ENCODE data around the gene SYNPR. TPM values are rescaled to one million over a fixed set of nuclear protein-coding genes. Genes with fewer than 3 reads are reported as not detected.

SYNPR gene
- total RNA-seq, 1 donor = not detected

DNA sequence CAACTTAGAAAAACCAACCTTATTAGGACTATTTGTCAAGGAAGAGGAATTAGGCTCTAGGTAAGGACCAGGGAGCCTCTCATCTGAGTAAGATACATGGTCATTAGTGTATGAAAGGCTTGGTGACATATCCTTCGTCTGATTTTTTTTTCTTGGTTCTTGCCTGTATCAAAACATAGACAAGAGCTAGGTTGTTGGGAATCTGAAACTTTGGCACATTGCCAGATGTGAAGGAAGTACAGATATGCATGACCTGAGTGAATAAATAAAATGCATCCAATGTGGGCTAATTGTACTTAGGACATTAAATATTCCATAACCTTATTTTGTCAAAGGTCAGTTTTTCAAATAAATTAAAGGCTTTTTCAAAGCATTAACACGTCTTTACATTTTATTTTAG, 151.8 kb downstream of the SYNPR start:
- Histone ChIP-seq H3K27me3 (ENCODE audit: insufficient read depth, low read length) (no peaks in the 10 kb centered on the region), H3K79me2 (ENCODE audit: insufficient read depth, low read length) (no peaks in the 10 kb centered on the region), H3K4me3 (ENCODE audit: insufficient read depth, low read length) (no peak overlapping the region), H3K4me2 (ENCODE audit: insufficient read depth, low read length) (no peak overlapping the region), H3K4me1 (ENCODE audit: insufficient read depth, low read length) (no peaks in the 10 kb centered on the region), H4K20me1 (ENCODE audit: insufficient read depth, low read length) (no peaks in the 10 kb centered on the region), H3K9me3 (ENCODE audit: low read depth, low read length) (no peaks in the 10 kb centered on the region), H3K27ac (ENCODE audit: low read depth, low read length) (no peak overlapping the region), H3K36me3 (ENCODE audit: insufficient read depth, low read length) (no peaks in the 10 kb centered on the region), H2AFZ (ENCODE audit: low read length) (no peak overlapping the region)
- no peak for DNase-seq (ENCODE audit: insufficient read length, low spot score, missing footprints)
- TF ChIP-seq, protein P1, sequence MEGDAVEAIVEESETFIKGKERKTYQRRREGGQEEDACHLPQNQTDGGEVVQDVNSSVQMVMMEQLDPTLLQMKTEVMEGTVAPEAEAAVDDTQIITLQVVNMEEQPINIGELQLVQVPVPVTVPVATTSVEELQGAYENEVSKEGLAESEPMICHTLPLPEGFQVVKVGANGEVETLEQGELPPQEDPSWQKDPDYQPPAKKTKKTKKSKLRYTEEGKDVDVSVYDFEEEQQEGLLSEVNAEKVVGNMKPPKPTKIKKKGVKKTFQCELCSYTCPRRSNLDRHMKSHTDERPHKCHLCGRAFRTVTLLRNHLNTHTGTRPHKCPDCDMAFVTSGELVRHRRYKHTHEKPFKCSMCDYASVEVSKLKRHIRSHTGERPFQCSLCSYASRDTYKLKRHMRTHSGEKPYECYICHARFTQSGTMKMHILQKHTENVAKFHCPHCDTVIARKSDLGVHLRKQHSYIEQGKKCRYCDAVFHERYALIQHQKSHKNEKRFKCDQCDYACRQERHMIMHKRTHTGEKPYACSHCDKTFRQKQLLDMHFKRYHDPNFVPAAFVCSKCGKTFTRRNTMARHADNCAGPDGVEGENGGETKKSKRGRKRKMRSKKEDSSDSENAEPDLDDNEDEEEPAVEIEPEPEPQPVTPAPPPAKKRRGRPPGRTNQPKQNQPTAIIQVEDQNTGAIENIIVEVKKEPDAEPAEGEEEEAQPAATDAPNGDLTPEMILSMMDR (IDR thresholded peaks at IDR 0.05; ENCODE audit: extremely low read depth, low read depth, low read length) = no peak

DNA sequence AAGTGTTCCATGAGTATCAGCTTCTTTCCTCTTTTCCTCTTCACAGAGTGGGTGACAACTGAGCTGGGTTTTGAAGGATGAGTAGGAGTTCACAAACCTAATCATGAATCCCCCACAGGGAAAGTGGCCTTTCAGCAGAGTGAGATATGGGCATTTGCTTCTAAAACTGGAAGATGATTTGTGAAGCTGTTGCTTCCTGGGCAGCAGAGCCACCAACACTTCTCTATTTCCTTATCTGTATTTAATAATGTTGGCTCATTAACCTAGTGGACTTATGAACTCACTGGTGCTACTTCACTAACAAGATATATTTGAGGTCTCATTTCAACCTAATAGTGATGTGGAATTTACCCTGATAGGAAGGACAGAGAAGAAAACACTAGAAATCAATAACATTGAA, 152.8 kb downstream of the SYNPR start:
- Histone ChIP-seq H3K36me3 (ENCODE audit: insufficient read depth, low read length) (no peaks in the 10 kb centered on the region), H3K4me1 (ENCODE audit: insufficient read depth, low read length) (no peaks in the 10 kb centered on the region), H3K27ac (ENCODE audit: low read depth, low read length) (no peak overlapping the region)

DNA sequence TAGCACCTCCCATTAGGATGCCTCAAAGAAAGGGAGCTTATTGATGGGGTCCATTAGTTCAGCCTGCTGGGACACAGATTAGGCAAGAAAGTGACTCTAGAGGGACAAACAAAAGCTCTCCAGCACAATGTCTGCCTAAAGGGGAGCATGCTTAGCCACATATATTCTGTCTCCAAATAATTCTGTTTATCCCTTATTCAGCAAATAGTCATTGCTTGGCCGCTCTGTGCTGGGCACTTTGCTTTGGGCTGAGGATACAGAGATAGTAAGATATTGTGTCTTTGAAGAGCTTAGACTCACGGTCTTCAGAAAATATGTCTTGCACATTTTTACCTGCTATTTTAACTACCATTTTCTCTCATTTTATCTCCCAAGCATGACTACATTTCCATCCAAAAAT, 159.8 kb downstream of the SYNPR start:
- Histone ChIP-seq H3K4me3 (ENCODE audit: insufficient read depth, low read length) (no peak overlapping the region), H3K27ac (ENCODE audit: low read depth, low read length) (no peak overlapping the region), H3K4me1 (ENCODE audit: insufficient read depth, low read length) (no peaks in the 10 kb centered on the region), H3K79me2 (ENCODE audit: insufficient read depth, low read length) (no peaks in the 10 kb centered on the region), H3K4me2 (ENCODE audit: insufficient read depth, low read length) (no peak overlapping the region), H3K36me3 (ENCODE audit: insufficient read depth, low read length) (no peaks in the 10 kb centered on the region), H3K9me3 (ENCODE audit: low read depth, low read length) (no peaks in the 10 kb centered on the region), H4K20me1 (ENCODE audit: insufficient read depth, low read length) (no peaks in the 10 kb centered on the region), H3K27me3 (ENCODE audit: insufficient read depth, low read length) (no peaks in the 10 kb centered on the region), H2AFZ (ENCODE audit: low read length) (no peak overlapping the region)
- TF ChIP-seq, protein P1 (IDR thresholded peaks at IDR 0.05; ENCODE audit: extremely low read depth, low read depth, low read length) = no peak
- no peak for DNase-seq (ENCODE audit: insufficient read length, low spot score, missing footprints)

More for the DNA sequence above, 152.8 kb downstream of the SYNPR start:
- Histone ChIP-seq H2AFZ (ENCODE audit: low read length) (no peak overlapping the region), H3K9me3 (ENCODE audit: low read depth, low read length) (no peaks in the 10 kb centered on the region), H3K79me2 (ENCODE audit: insufficient read depth, low read length) (no peaks in the 10 kb centered on the region), H3K4me3 (ENCODE audit: insufficient read depth, low read length) (no peak overlapping the region), H3K4me2 (ENCODE audit: insufficient read depth, low read length) (no peak overlapping the region), H4K20me1 (ENCODE audit: insufficient read depth, low read length) (no peaks in the 10 kb centered on the region), H3K27me3 (ENCODE audit: insufficient read depth, low read length) (no peaks in the 10 kb centered on the region)
- TF ChIP-seq, protein P1 (IDR thresholded peaks at IDR 0.05; ENCODE audit: extremely low read depth, low read depth, low read length) = no peak
- DNase-seq (ENCODE audit: insufficient read length, low spot score, missing footprints) = no peak

DNA sequence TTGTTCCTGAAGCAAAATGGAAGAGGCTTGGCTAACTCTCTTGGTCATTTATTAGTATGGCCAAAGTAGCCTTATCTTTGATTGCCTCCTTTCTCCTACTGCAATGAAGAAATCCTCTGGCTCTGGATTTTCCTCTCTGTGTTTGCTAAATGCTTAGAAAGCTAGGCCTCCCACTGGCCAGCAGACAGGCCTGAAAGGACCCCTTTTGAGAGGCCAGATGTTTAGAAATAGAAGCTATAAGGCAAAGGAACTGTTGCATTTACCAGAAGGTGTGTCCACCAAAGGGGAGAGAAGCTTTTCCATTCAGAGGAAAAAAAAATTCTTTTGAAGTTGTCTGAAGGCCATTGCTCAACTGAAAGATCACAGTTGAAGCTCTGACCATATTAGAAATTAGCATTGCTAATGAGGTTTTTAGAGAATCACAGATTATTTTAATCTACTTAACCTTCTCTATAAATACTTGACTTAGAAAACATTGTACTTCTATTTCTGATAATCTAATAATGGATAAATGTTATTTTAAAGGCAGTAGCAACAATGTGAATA, 160.8 kb downstream of the SYNPR start:
- TF ChIP-seq, protein P1 (IDR thresholded peaks at IDR 0.05; ENCODE audit: extremely low read depth, low read depth, low read length) = no peak
- Histone ChIP-seq H3K4me1 (ENCODE audit: insufficient read depth, low read length) (no peaks in the 10 kb centered on the region), H2AFZ (ENCODE audit: low read length) (no peak overlapping the region)

More for the DNA sequence above, 160.8 kb downstream of the SYNPR start:
- no peaks in the 10 kb centered on the region for H3K36me3 ChIP-seq (ENCODE audit: insufficient read depth, low read length)
- DNase-seq (ENCODE audit: insufficient read length, low spot score, missing footprints) = no peak
- no peaks in the 10 kb centered on the region for H4K20me1 ChIP-seq (ENCODE audit: insufficient read depth, low read length)
- no peaks in the 10 kb centered on the region for H3K9me3 ChIP-seq (ENCODE audit: low read depth, low read length)
- no peaks in the 10 kb centered on the region for H3K27me3 ChIP-seq (ENCODE audit: insufficient read depth, low read length)
- no peak overlapping the region for H3K27ac ChIP-seq (ENCODE audit: low read depth, low read length)
- H3K4me2 ChIP-seq (ENCODE audit: insufficient read depth, low read length) = no peak overlapping the region
- no peak overlapping the region for H3K4me3 ChIP-seq (ENCODE audit: insufficient read depth, low read length)
- no peaks in the 10 kb centered on the region for H3K79me2 ChIP-seq (ENCODE audit: insufficient read depth, low read length)
